Activated CD4-positive, alpha-beta T cell treated with anti-CD3 and anti-CD28 coated beads, Interleukin-2, amount 50 U/mL, for 4 hours (primary cell): ENCODE results near the gene HDAC3.

ENCODE experiments used
- DNase-seq, 2 experiments: peaks; one replicate each; pipeline ENCODE4 v3.0.0-alpha.2; 2020

The HDAC3 gene

DNA sequence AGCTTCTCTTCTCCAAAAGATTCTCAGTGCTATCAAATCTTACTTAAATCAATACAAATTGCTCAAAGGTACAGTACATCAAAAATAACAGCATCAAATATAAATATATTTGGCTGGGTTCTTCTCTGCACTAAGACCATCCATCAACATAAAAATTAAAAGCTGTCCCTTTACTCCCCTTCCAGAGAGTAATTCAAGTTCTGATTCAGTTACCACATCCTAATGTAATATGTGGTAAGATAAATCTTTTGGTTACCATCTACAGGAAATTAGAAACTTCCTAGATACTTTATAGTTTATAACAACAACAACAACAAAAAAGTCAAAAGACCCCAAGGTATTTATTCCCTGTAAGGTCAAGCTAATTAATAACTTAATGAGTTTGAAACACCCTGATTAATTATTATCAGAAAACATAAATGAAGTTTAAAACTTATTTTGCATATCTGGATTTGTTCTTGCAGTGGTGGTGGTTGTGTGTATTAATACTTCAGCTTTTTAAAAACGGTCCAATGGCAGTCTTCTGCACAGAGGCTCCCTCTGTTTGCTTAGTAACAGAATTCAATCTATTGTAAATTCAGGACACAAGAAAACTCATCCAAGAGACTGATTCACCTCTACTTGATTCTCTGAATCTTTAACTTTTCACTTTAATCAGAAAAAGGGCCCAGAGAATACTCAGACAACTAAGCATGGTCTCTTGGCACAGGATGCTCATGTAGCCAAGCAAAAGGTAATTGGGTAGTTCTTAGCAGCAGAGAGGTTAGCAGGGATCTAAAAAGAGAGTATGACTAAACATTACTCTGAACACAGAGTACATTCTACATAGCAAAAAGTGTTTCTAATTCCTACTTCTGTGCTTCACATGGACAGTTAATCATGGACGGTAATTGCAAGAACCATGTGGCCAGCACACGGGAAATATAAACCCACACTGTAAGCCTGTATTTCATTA, 38.0 kb downstream of the HDAC3 start:
- DNase-seq = no peak

GRCh38 chr5:141597814-141598213, 38.8 kb downstream of the HDAC3 start:
- DNase-seq = no peak

GRCh38 chr5:141597394-141597793, 39.3 kb downstream of the HDAC3 start:
- no peak for DNase-seq

DNA sequence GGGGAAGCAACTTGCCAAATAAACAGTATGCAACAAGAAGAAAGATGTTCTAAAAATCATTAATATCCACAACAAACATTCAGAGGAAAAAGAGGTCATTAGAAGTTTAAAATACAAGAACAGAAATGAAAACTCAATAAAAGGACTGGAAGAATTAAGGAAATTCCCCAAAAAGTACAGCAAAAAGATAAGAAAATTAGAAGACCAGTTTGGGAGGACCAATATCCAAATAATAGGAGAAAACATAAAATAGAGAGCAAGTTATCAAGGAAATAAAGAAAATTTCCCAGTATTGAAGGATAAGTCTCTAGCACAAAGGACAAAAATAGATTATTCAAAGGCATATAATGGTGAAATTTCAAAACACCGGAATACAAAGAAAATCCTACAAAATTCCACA, 39.8 kb downstream of the HDAC3 start:
- no peak for DNase-seq

GRCh38 chr5:141590127-141590526, 46.5 kb downstream of the HDAC3 start:
- no peak for DNase-seq

GRCh38 chr5:141586246-141586645, 50.4 kb downstream of the HDAC3 start:
- no peak for DNase-seq

- DNase-seq = no peak
Measured at GRCh38 chr5:141585594-141585993, 51.1 kb downstream of the HDAC3 start.

DNA sequence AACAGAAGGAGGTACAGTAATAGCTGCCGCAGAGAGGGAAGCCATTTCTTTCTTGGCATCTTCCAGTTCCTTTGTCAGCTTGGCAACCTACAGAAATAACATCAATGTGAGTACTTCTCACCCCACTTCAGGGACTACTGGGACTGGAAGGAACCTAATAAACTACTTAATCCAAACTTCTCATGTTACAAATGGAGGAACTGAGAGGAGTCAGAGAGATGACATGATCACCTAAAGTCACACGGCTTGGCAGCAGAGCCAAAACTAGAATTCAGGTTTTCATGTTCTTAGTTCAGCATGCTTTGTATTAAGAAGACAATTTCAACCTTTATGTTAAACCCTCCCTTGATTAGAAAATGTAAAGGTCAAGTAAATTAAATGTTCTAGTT, 62.5 kb downstream of the HDAC3 start:
- no peak for DNase-seq

GRCh38 chr5:141573489-141574121, 63.0 kb downstream of the HDAC3 start:
- no peak for DNase-seq
